HepG2 (cell line): ENCODE results near the gene PDZD7. TPM values are rescaled to one million over a fixed set of nuclear protein-coding genes. Genes with fewer than 3 reads are reported as not detected.
A peak's percentile ranks its signal among the peaks of the same experiment; 100 is the strongest.

Experiments
- ATAC-seq: fragments of 200-7000 bp; cut with Tn5 transposase; 3 replicates; pipeline ENCODE4 v1.9.1; 2020; ENCODE audit warnings: mild to moderate bottlenecking, moderate library complexity
- BruUV-seq: library from RNA; stranded (reverse); fragments of 400-500 nt; replicated peaks from 2 replicates; lab custom pipeline; 2021; lab: Mats Ljungman, UMichigan
- CTCF ChIA-PET: fragments of 300-600 bp; formaldehyde crosslinking; extraction: SDS; loops from one replicate; lab custom pipeline; 2021; ENCODE audit warnings: low total read pairs, inconsistent platforms, low intra/inter-chr PET ratio; lab: Yijun Ruan, JAX
- POLR2A ChIA-PET: fragments of 350-600 bp; sonication (Branson Sonifier 250); formaldehyde crosslinking; loops from one replicate; lab custom pipeline; 2020; ENCODE audit warnings: antibody characterized with exemption, inconsistent platforms; lab: Yijun Ruan, JAX
- DNase-seq: peaks from one replicate; pipeline ENCODE4 v3.0.0-alpha.2; 2015; ENCODE audit warnings: low spot score
- FAIRE-seq: peaks from 3 replicates; lab custom pipeline; 2011; peaks lifted over from hg19 to GRCh38; lab: Jason Lieb, UNC
- H2AFZ ChIP-seq: one replicate; pipeline ENCODE4 v1.6.1; 2011; ENCODE audit warnings: low read length, inconsistent platforms
- H3K27ac ChIP-seq: fragments of 300-600 bp; 3 replicates; pipeline ENCODE4 v1.8.0; 2011; ENCODE audit warnings: mixed run types, mild to moderate bottlenecking, mixed read lengths, low read length, inconsistent platforms; ENCODE audit not compliant: insufficient read depth; ENCODE audit errors: extremely low read length
- H3K27me3 ChIP-seq, 2 experiments: fragments of 200-600 bp in 1 of 2; 2 replicates in 1 of 2; 3 replicates in 1 of 2; pipeline versions ENCODE4 v1.6.0 to v1.8.0; 2011; ENCODE audit warnings: low read length in 2 of 2, mild to moderate bottlenecking in 2 of 2, moderate library complexity in 2 of 2, inconsistent platforms in 1 of 2; ENCODE audit not compliant: insufficient read depth in 2 of 2, control insufficient read depth in 1 of 2
- H3K36me3 ChIP-seq, 2 experiments: fragments of 200-600 bp in 1 of 2; replicated peaks in 1 of 2; 2 replicates in 1 of 2; 3 replicates in 1 of 2; pipeline versions ENCODE4 v1.5.1 to v1.8.0; 2011; ENCODE audit warnings: low read length in 2 of 2, inconsistent platforms in 1 of 2; ENCODE audit not compliant: insufficient read depth in 2 of 2, control insufficient read depth in 1 of 2
- H3K4me1 ChIP-seq: 2 replicates; pipeline ENCODE4 v1.5.1; 2012; ENCODE audit warnings: low read length, inconsistent platforms; ENCODE audit not compliant: insufficient read depth
- H3K4me2 ChIP-seq: 2 replicates; pipeline ENCODE4 v1.6.0; 2011; ENCODE audit warnings: low read depth, low read length, inconsistent platforms
- H3K4me3 ChIP-seq, 3 experiments: fragments of 200-600 bp in 1 of 3; sonication (generic), shearing (Covaris generic) in 1 of 3; replicated peaks in 1 of 3; 2 replicates each; pipeline ENCODE4 v1.5.1; 2011 to 2016; ENCODE audit warnings: low read length in 3 of 3, inconsistent platforms in 2 of 3, low read depth in 2 of 3, mild to moderate bottlenecking in 2 of 3, control low read depth in 1 of 3, mixed read lengths in 1 of 3; ENCODE audit not compliant: insufficient read depth in 1 of 3
- H3K79me2 ChIP-seq: one replicate; pipeline ENCODE4 v1.6.1; 2011; ENCODE audit warnings: low read length, inconsistent platforms; ENCODE audit not compliant: insufficient read depth
- H3K9ac ChIP-seq: 2 replicates; pipeline ENCODE4 v1.6.0; 2011; ENCODE audit warnings: mild to moderate bottlenecking, low read depth, low read length, inconsistent platforms; ENCODE audit not compliant: insufficient read depth
- H3K9me3 ChIP-seq: 2 replicates; pipeline ENCODE4 v1.5.1; 2012; ENCODE audit warnings: mild to moderate bottlenecking, low read length
- H4K20me1 ChIP-seq: 2 replicates; pipeline ENCODE4 v1.6.0; 2011; ENCODE audit warnings: inconsistent platforms, mild to moderate bottlenecking, low read length, moderate library complexity; ENCODE audit not compliant: insufficient read depth
- ATRX ChIP-seq: sonication (generic); formaldehyde crosslinking; IDR thresholded peaks from 2 replicates; pipeline ENCODE4 v1.4.0; 2020; ENCODE audit warnings: missing genetic modification reagents, borderline replicate concordance
- KDM2A ChIP-seq: sonication (generic); formaldehyde crosslinking; IDR thresholded peaks from 2 replicates; pipeline ENCODE4 v1.4.0; 2020; ENCODE audit warnings: low read depth, missing genetic modification reagents, borderline replicate concordance
- XRCC5 ChIP-seq: fragments of 200-400 bp; formaldehyde crosslinking; optimal IDR thresholded peaks from 2 replicates; pipeline ENCODE3; 2017; ENCODE audit warnings: mild to moderate bottlenecking, low read length
- ZNF280D ChIP-seq: sonication (generic); formaldehyde crosslinking; IDR thresholded peaks from 2 replicates; pipeline ENCODE4 v1.5.1; 2020; ENCODE audit warnings: mild to moderate bottlenecking, missing genetic modification reagents
- ZNF318 ChIP-seq: sonication (generic); formaldehyde crosslinking; IDR thresholded peaks from 2 replicates; pipeline ENCODE4 v1.4.0; 2020; ENCODE audit warnings: mild to moderate bottlenecking, missing genetic modification reagents
- ZNF878 ChIP-seq: sonication (generic); formaldehyde crosslinking; IDR thresholded peaks from 2 replicates; pipeline ENCODE4 v1.8.1; 2023; ENCODE audit warnings: mild to moderate bottlenecking, missing genetic modification reagents, moderate library complexity
- ZSCAN30 ChIP-seq: sonication (generic); formaldehyde crosslinking; IDR thresholded peaks from 2 replicates; pipeline ENCODE4 v1.5.0; 2020; ENCODE audit warnings: mild to moderate bottlenecking, missing genetic modification reagents
- WGBS: methylation state at CpG from one replicate; pipeline ENCODE4 v1.1.6; 2017; ENCODE audit warnings: low lambda C conversion rate; 5-methylcytosine and 5-hydroxymethylcytosine counted together
- in situ Hi-C: cut with HindIII; loops from 2 replicates; pipeline ENCODE4 v1.10.0; 2017; ENCODE audit warnings: low pct_unique_long_range_greater_than_20kb; ENCODE audit not compliant: extremely low pct_ligation_motif_present
- intact Hi-C: fragments of 100-400 bp; cut with micrococcal nuclease; formaldehyde crosslinking; loops from one replicate; pipeline ENCODE4 v1.10.0; 2022; ENCODE audit not compliant: unreplicated experiment
- polyA plus RNA-seq, 8 experiments: library from polyadenylated mRNA; depleted of rRNA in 3 of 8; stranded (reverse) in 7 of 8; unstranded in 1 of 8; fragments of >200 nt; fragmentation: Illumina TruSeq in 4 of 8; extraction: Trizol in 4 of 8; gene quantifications; 2 replicates each; pipeline versions ENCODE4 v1.2.1 to v1.2.3, GENCODE V29; 2011 to 2016; ENCODE audit warnings: low read depth in 4 of 8, missing spikeins in 1 of 8, mixed read lengths in 1 of 8; ENCODE audit not compliant: insufficient read depth in 1 of 8
- total RNA-seq, 5 experiments: library from RNA; depleted of rRNA; stranded (reverse); fragments of >200 nt; fragmentation: Illumina TruSeq; extraction: Trizol; gene quantifications; 2 replicates each; pipeline ENCODE4 v1.2.3, GENCODE V29; 2016; ENCODE audit warnings: low read depth in 1 of 5

The PDZD7 gene
- total and polyA plus RNA-seq, 2 of the 13 experiments (the other 11 are each of a cell fraction or from before 2014, with no cell fraction given), result 0.58 to 0.73 TPM

GRCh38 chr10:101060036-101060950, 29.4 kb upstream of the PDZD7 start:
- Histone ChIP-seq H3K4me3 (peak overlapping the region; percentile 82 to 97 (median 87)), H4K20me1 (no peaks in the 10 kb centered on the region; the same call in 1 of the 2 replicates), H3K79me2 (peaks cover 46% of the 10 kb centered on the region), H3K27ac (peak overlapping the region; percentile 99), H3K9me3 (no peaks in the 10 kb centered on the region), H3K27me3 (no peaks in the 10 kb centered on the region; a peak in 1 of 5 replicates), H3K9ac (peak overlapping the region; percentile 99), H3K4me1 (peaks cover 71% of the 10 kb centered on the region), H3K4me2 (peak overlapping the region; percentile 86), H2AFZ (peak overlapping the region; percentile 97), H3K36me3 (0 out of 5 replicates have a peak, but pooled peaks cover 0 to 2% of the 10 kb centered on the region in 2 experiments)
- FAIRE-seq (no peak), ATAC-seq (peak; percentile 33), DNase-seq (peak; percentile 96)
- ChIA-PET CTCF (interaction anchor here (1.2 to 2.9 kb wide), 4 partner anchors 8 to 82 kb away, joined by 4 to 22 read pairs (median 9); no protein-coding TSS in a partner anchor), POLR2A (interaction anchor here (0.9 to 9.0 kb wide), 13 partner anchors 9 to 179 kb away, joined by 3 to 141 read pairs (median 9); partner anchors contain the start of genes PDZD7, SEMA4G and SFXN3)
- intact Hi-C loops, result loop anchor here (1.0 kb wide), 1 partner anchor 8 kb away; no protein-coding TSS in a partner anchor
- in situ Hi-C loops, result no loop called here
- TSS peak; percentile 81 for BruUV-seq
- WGBS, result 1% methylated on average over 34 of the region's 37 CpGs
- peak; percentile 49 for TF ChIP-seq ZNF280D (CRISPR knock-in tag)
- 0 out of 2 replicates have a peak, but pooled peaks have one; percentile 58 for TF ChIP-seq ZNF878 (CRISPR knock-in tag)
- peak; percentile 36; the same call in 1 of the 2 replicates for TF ChIP-seq KDM2A (CRISPR knock-in tag)
- no peak for TF ChIP-seq XRCC5
- TF ChIP-seq ATRX (CRISPR knock-in tag), result no peak
- TF ChIP-seq ZNF318 (CRISPR knock-in tag), result 0 out of 2 replicates have a peak, but pooled peaks have one; percentile 37
- peak; percentile 0; the same call in 1 of the 2 replicates for TF ChIP-seq ZSCAN30
